Neural progenitor cell (in vitro differentiated cells): ENCODE results near the gene WDR1. TPM values are rescaled to one million over a fixed set of nuclear protein-coding genes. Genes with fewer than 3 reads are reported as not detected.

Source experiments
- DNase-seq: peaks from one replicate; pipeline ENCODE4 v3.0.0-alpha.2; 2016; ENCODE audit warnings: low spot score
- H2AFZ ChIP-seq: fragments of 200-600 bp; sonication (generic); replicated peaks from 2 replicates; pipeline ENCODE4 v1.6.1; 2016; ENCODE audit warnings: antibody characterized with exemption
- H3F3A ChIP-seq: fragments of 200-600 bp; sonication (generic); 2 replicates; pipeline ENCODE4 v1.6.1; 2016; ENCODE audit warnings: antibody characterized with exemption, low read depth
- H3K27ac ChIP-seq: fragments of 200-600 bp; sonication (generic); 2 replicates; pipeline ENCODE4 v1.5.1; 2016; ENCODE audit warnings: mild to moderate bottlenecking
- H3K27me3 ChIP-seq: fragments of 200-600 bp; sonication (generic); 2 replicates; pipeline ENCODE4 v1.6.1; 2016; ENCODE audit warnings: mild to moderate bottlenecking, moderate library complexity
- H3K36me3 ChIP-seq: fragments of 200-600 bp; sonication (generic); 2 replicates; pipeline ENCODE4 v1.5.1; 2016
- H3K4me1 ChIP-seq: fragments of 200-600 bp; sonication (generic); 2 replicates; pipeline ENCODE4 v1.6.1; 2016; ENCODE audit warnings: mixed run types
- H3K4me2 ChIP-seq: fragments of 200-600 bp; sonication (generic); 2 replicates; pipeline ENCODE4 v1.6.1; 2016
- H3K4me3 ChIP-seq: fragments of 200-600 bp; sonication (generic); 2 replicates; pipeline ENCODE4 v1.5.1; 2016
- H3K79me2 ChIP-seq: fragments of 200-600 bp; sonication (generic); 2 replicates; pipeline ENCODE4 v1.6.1; 2016; ENCODE audit warnings: low read depth
- H3K9ac ChIP-seq: fragments of 200-600 bp; sonication (generic); 2 replicates; pipeline ENCODE4 v1.6.1; 2016
- H3K9me3 ChIP-seq: fragments of 200-600 bp; sonication (generic); 2 replicates; pipeline ENCODE4 v1.5.1; 2016; ENCODE audit warnings: low read depth
- H4K20me1 ChIP-seq: fragments of 200-600 bp; sonication (generic); 2 replicates; pipeline ENCODE4 v1.6.1; 2016; ENCODE audit warnings: low read depth
- H3K27ac Mint-ChIP-seq: 3 replicates; pipeline ENCODE4 v1.8.0; 2021; ENCODE audit warnings: mixed read lengths
- H3K27me3 Mint-ChIP-seq: 2 replicates; pipeline ENCODE4 v1.8.0; 2022; ENCODE audit warnings: low read depth, mild to moderate bottlenecking, inconsistent platforms, moderate library complexity, mixed read lengths; ENCODE audit not compliant: insufficient read depth
- H3K36me3 Mint-ChIP-seq: 3 replicates; pipeline ENCODE4 v1.8.0; 2021; ENCODE audit warnings: mixed read lengths
- H3K4me1 Mint-ChIP-seq: 3 replicates; pipeline ENCODE4 v1.8.0; 2021; ENCODE audit warnings: mixed read lengths
- H3K4me3 Mint-ChIP-seq: 3 replicates; pipeline ENCODE4 v1.8.0; 2021; ENCODE audit warnings: mild to moderate bottlenecking, moderate library complexity, mixed read lengths
- H3K9me3 Mint-ChIP-seq: 3 replicates; pipeline ENCODE4 v1.8.0; 2020; ENCODE audit warnings: mixed read lengths
- EZH2 ChIP-seq: fragments of 200-600 bp; sonication (generic); IDR thresholded peaks from 2 replicates; pipeline ENCODE4 v1.6.1; 2017; ENCODE audit warnings: antibody characterized with exemption, mild to moderate bottlenecking, moderate library complexity
- EZH2phosphoT487 ChIP-seq: fragments of 200-600 bp; sonication (generic); IDR thresholded peaks from 2 replicates; pipeline ENCODE4 v1.6.1; 2017; ENCODE audit warnings: antibody characterized with exemption
- total RNA-seq: library from RNA; depleted of rRNA; stranded (reverse); fragments of >200 nt; gene quantifications from 2 replicates; pipeline ENCODE4 v1.2.3, GENCODE V29; 2015; ENCODE audit warnings: low replicate concordance
- TF ChIP-seq, protein P1 (sequence below): fragments of 200-600 bp; sonication (generic); IDR thresholded peaks from 2 replicates; pipeline ENCODE4 v1.5.1; 2017; ENCODE audit warnings: antibody characterized with exemption, mild to moderate bottlenecking

Gene WDR1
- total RNA-seq, 1 donor from 2014 or later = 83.1 TPM

DNA sequence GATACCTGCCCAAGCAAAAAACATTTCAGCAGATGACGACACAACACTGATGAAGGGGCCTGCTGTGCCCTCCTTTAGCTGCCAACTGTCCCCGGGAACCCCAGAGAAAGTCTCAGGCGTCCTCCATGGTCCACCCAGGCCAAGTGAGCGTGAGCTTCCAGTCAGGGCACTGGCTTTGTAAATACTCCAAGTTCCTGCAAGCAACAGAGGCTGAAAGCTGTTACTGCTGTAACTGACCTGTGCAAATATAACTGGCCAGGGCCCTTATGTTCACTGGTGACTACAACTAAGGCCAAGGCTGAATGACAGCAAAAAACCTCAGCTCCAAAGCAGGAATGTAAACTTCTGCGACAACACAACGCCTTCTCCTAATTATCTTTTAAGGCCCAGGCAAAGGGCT is 8.2 kb downstream of the WDR1 start:
- Mint-ChIP-seq H3K27me3 (peaks cover 5% of the 10 kb centered on the region), H3K9me3 (no peaks in the 10 kb centered on the region), H3K36me3 (peaks cover 45% of the 10 kb centered on the region), H3K4me1 (peaks cover 41% of the 10 kb centered on the region), H3K4me3 (no peak overlapping the region), H3K27ac (no peak overlapping the region)
- H3K4me1 ChIP-seq = peaks cover 25% of the 10 kb centered on the region
- H3K9ac ChIP-seq = no peak overlapping the region
- H3K27ac ChIP-seq = no peak overlapping the region
- no peaks in the 10 kb centered on the region for H3K36me3 ChIP-seq
- TF ChIP-seq EZH2 (no peak), EZH2phosphoT487 (no peak)
- TF ChIP-seq, protein P1, sequence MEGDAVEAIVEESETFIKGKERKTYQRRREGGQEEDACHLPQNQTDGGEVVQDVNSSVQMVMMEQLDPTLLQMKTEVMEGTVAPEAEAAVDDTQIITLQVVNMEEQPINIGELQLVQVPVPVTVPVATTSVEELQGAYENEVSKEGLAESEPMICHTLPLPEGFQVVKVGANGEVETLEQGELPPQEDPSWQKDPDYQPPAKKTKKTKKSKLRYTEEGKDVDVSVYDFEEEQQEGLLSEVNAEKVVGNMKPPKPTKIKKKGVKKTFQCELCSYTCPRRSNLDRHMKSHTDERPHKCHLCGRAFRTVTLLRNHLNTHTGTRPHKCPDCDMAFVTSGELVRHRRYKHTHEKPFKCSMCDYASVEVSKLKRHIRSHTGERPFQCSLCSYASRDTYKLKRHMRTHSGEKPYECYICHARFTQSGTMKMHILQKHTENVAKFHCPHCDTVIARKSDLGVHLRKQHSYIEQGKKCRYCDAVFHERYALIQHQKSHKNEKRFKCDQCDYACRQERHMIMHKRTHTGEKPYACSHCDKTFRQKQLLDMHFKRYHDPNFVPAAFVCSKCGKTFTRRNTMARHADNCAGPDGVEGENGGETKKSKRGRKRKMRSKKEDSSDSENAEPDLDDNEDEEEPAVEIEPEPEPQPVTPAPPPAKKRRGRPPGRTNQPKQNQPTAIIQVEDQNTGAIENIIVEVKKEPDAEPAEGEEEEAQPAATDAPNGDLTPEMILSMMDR = no peak
- H3F3A ChIP-seq = peaks cover 23% of the 10 kb centered on the region
- peaks cover 100% of the 10 kb centered on the region for H3K79me2 ChIP-seq
- peaks cover 95% of the 10 kb centered on the region for H4K20me1 ChIP-seq
- H3K27me3 ChIP-seq = no peaks in the 10 kb centered on the region
- H3K4me2 ChIP-seq = no peak overlapping the region
- DNase-seq = no peak
- no peak overlapping the region for H3K4me3 ChIP-seq
- H3K9me3 ChIP-seq = no peaks in the 10 kb centered on the region
- no peak overlapping the region for H2AFZ ChIP-seq

DNA sequence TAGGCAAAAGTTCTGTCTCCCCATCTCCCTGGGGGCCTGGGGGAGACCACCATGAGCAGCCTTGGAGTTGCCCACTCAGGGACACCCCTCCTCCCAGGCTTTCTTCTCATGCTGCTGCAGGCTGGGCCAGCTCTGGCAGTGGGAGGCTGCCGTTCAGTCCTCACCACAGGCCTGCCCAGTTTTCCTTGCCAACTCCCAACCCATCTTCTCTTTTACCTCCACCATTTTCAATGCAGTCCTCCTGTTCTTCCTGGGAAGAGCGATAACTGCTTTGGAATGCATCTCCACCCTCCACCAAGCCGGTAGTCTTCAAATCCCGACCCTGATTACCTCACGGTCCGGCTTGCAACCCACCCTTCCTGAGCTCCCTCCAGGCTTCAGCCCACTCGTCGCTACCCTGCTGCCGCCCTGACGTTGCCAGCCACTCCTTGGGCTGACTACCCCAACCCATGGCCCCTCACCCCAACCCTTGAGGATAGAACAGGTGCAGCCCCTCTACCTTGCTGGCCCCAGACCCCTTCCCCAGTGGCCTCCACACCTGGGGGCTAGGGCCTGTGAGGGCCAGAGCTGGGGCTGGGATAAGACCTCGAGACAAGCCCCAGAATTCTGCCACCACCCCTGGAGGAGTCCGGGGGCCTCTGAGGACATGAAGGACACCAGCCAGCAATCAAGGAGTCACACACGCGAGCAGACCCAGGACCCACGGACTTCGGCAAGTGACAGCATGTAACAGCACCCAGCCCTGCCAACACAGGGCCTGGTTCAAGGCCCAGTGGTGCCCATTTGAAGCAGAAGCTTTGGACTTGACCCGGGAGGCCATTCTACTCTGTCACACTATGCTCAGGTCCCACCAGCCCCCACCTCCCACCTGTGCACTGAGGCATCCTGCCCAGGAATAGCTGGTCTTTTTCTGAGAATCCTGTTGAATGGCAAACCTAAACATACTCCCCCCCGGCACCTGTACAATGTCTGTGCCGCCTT is 9.2 kb downstream of the WDR1 start:
- Histone ChIP-seq H3K4me3 (no peak overlapping the region), H3K9me3 (no peaks in the 10 kb centered on the region), H3F3A (peaks cover 33% of the 10 kb centered on the region), H3K36me3 (no peaks in the 10 kb centered on the region), H3K27ac (no peak overlapping the region), H2AFZ (no peak overlapping the region), H3K27me3 (no peaks in the 10 kb centered on the region), H3K4me2 (no peak overlapping the region), H3K4me1 (peaks cover 35% of the 10 kb centered on the region), H3K79me2 (peaks cover 99% of the 10 kb centered on the region), H3K9ac (no peak overlapping the region), H4K20me1 (peaks cover 95% of the 10 kb centered on the region)
- H3K36me3 Mint-ChIP-seq = peaks cover 39% of the 10 kb centered on the region
- H3K27ac Mint-ChIP-seq = peak overlapping the region; percentile 74
- TF ChIP-seq EZH2 = no peak
- no peak for TF ChIP-seq EZH2phosphoT487
- TF ChIP-seq, protein P1 = no peak
- H3K9me3 Mint-ChIP-seq = no peaks in the 10 kb centered on the region
- H3K4me1 Mint-ChIP-seq = peaks cover 49% of the 10 kb centered on the region
- no peak for DNase-seq
- H3K27me3 Mint-ChIP-seq = peaks cover 2% of the 10 kb centered on the region
- H3K4me3 Mint-ChIP-seq = peak overlapping the region; percentile 38

DNA sequence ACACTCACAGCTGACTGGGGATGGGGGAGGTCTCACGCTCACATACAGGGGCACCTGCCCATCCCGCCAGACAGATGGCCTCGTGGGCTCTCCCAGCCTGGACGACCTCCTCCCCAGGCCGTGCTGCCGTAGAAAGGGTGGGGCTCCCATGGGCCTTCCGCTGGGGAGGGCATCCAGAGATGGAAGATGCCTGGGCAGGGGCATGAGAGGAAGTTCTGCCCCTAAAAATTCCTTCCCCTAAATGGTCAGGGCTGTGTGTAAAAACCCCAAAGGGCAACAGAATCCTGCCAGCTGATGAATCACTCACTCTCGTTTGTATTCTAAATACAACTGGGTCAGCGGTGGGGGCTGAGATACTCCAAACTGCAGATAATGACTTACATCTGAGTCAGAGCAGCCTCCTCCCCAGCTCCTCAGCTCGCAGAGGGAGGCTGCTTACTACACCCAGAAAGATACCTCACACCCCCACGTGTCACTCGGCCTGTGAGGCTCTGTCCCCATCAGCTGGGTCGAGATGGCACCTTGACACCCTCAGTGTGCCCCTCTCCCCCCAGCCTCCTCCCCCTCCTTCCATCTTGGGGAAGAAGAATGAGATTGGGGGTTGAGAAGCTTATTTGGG is 10.1 kb downstream of the WDR1 start:
- H2AFZ ChIP-seq = no peak overlapping the region
- no peak overlapping the region for H3K27ac ChIP-seq
- H3K4me2 ChIP-seq = no peak overlapping the region
- Mint-ChIP-seq H3K27ac (no peak overlapping the region), H3K27me3 (peaks cover 4% of the 10 kb centered on the region), H3K4me1 (peaks cover 58% of the 10 kb centered on the region), H3K9me3 (no peaks in the 10 kb centered on the region), H3K4me3 (no peak overlapping the region), H3K36me3 (peaks cover 38% of the 10 kb centered on the region)
- H3K36me3 ChIP-seq = no peaks in the 10 kb centered on the region
- peaks cover 33% of the 10 kb centered on the region for H3F3A ChIP-seq
- no peak overlapping the region for H3K4me3 ChIP-seq
- peaks cover 97% of the 10 kb centered on the region for H4K20me1 ChIP-seq
- H3K9me3 ChIP-seq = no peaks in the 10 kb centered on the region
- H3K9ac ChIP-seq = no peak overlapping the region
- H3K79me2 ChIP-seq = peaks cover 99% of the 10 kb centered on the region
- DNase-seq = no peak
- TF ChIP-seq, protein P1 = no peak
- TF ChIP-seq EZH2phosphoT487 = no peak
- no peak for TF ChIP-seq EZH2
- peaks cover 41% of the 10 kb centered on the region for H3K4me1 ChIP-seq
- H3K27me3 ChIP-seq = no peaks in the 10 kb centered on the region
